HFF-Myc (cell line): ENCODE data around the gene RBBP4.

Experiments used
- DNase-seq: peaks from one replicate; pipeline ENCODE4 v3.0.0-alpha.2; 2011; ENCODE audit warnings: low read depth; ENCODE audit errors: extremely low read depth
- H3K4me3 ChIP-seq: replicated peaks from 2 replicates; pipeline ENCODE4 v1.5.1; 2011; ENCODE audit warnings: low read depth, mild to moderate bottlenecking, control low read depth, low read length
- TF ChIP-seq, protein P1 (sequence below): IDR thresholded peaks from 2 replicates; pipeline ENCODE4 v1.5.1; 2012; ENCODE audit warnings: mild to moderate bottlenecking, low read depth, low read length, control low read depth; ENCODE audit errors: missing control alignments

The RBBP4 gene

DNA sequence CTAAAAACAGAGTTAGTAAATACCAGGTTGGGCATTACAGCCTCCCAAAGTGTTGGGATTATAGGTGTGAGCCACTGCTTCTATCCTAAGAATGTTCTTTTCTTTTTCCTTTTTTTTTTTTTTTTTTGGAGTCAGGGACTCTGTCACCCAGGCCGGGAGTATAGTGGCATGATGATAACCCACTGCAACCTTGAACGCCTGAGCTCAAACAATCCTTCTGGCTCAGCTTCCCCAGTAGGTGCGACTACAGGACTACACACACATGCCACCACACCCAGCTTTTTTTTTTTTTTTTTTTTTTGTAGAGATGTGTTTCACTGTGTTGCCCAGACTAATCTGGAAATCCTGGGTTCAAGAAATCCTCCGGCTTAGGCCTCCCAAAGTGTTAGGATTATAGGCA, 6.6 kb upstream of the RBBP4 start:
- TF ChIP-seq, protein P1, sequence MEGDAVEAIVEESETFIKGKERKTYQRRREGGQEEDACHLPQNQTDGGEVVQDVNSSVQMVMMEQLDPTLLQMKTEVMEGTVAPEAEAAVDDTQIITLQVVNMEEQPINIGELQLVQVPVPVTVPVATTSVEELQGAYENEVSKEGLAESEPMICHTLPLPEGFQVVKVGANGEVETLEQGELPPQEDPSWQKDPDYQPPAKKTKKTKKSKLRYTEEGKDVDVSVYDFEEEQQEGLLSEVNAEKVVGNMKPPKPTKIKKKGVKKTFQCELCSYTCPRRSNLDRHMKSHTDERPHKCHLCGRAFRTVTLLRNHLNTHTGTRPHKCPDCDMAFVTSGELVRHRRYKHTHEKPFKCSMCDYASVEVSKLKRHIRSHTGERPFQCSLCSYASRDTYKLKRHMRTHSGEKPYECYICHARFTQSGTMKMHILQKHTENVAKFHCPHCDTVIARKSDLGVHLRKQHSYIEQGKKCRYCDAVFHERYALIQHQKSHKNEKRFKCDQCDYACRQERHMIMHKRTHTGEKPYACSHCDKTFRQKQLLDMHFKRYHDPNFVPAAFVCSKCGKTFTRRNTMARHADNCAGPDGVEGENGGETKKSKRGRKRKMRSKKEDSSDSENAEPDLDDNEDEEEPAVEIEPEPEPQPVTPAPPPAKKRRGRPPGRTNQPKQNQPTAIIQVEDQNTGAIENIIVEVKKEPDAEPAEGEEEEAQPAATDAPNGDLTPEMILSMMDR: no peak
- no peak for DNase-seq
- no peak overlapping the region for H3K4me3 ChIP-seq

DNA sequence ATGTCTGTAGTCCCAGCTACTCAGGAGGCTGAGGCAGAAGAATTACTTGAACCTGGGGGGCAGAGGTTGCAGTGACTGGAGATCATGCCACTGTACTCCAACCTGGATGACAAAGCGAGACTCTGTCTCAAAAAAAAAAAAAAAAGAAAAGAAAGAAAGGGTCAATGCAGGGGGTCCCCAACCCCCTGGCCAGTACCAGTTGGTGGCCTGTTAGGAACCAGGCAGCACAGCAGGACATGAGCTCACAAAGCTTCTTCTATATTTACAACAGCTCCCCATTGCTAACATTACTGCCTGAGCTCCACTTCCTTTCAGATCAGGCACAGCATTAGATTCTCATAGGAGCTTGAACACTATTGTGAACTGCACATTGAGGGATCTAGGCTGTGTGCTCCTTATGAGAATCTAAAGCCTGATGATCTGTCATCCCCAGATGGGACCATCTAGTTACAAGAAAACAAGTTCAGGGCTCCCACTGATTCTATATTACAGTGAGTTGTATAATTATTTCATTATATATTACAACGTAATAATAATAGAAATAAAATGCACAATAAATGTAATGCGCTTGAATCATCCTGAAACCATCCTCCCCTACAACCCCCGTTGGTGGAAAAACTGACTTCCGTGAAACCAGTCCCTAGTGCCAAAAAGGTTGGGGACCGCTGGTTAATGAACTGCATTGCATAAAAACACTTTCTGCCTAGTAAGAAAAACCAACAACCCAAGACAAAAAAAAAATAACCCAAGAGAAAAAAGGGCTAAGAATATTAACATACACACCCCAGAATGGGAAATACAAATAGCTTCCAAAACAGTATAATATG, 3.5 kb upstream of the RBBP4 start:
- no peak overlapping the region for H3K4me3 ChIP-seq
- TF ChIP-seq, protein P1: no peak
- no peak for DNase-seq

DNA sequence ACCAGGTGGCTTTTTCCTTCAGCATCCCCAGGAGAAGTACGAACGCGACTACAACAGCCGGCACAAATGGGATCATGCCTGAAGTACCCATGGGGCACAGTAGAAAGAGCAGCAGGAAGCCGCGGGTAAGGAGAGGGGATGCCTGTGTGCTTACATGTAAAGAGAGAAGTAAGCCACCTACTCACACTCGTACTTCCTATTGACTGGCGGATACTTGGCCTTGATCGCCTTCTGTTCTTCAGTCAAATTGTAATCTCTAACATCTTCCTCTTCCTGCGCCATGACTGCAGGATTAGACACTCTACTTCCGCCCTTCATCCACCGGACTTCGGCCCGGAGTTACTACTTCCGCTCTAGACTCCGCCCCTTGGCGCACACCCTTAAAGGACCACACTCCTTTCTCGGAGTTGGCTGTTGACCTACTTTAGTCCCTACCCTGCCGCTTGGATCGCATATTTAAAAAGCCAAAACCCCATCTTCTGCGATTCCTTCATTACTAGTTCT, 708 bp upstream of the RBBP4 start, which contains the start of gene ZBTB8OS:
ZBTB8OS (minus strand) TSS at position 303 of the 504 bp plus-strand sequence; CDS start at position 282, 21 bp downstream.
- peak; percentile 84 for DNase-seq
- peak within 1 kb of the TSS; percentile 87 for H3K4me3 ChIP-seq
- TF ChIP-seq, protein P1: no peak

DNA sequence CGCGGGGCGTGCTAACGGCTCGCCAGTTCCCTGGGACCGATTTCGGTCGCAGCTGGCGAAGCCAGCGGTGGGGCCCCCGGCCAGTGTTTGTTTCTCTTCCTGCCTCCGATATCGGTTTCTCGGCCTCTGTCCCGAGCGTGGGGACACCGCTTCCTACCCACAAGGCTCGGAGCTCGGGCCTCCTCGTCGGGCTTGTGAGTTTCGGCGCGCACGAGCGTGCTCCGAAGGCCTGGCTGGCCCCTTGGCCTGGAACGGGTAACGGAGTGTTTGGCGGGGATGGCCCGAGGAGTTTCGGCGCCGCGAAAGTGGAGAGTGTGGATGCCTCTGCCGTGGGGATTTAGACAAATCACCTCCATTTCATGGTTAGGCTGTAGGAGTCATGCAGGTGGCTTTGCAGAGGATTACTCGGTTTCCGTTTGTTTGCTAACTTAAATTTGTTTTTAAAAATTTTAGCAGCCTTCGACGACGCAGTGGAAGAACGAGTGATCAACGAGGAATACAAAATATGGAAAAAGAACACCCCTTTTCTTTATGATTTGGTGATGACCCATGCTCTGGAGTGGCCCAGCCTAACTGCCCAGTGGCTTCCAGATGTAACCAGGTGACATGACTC, 559 bp downstream of the RBBP4 start:
- H3K4me3 ChIP-seq: peak overlapping the region; percentile 87
- TF ChIP-seq, protein P1: no peak
- no peak for DNase-seq

DNA sequence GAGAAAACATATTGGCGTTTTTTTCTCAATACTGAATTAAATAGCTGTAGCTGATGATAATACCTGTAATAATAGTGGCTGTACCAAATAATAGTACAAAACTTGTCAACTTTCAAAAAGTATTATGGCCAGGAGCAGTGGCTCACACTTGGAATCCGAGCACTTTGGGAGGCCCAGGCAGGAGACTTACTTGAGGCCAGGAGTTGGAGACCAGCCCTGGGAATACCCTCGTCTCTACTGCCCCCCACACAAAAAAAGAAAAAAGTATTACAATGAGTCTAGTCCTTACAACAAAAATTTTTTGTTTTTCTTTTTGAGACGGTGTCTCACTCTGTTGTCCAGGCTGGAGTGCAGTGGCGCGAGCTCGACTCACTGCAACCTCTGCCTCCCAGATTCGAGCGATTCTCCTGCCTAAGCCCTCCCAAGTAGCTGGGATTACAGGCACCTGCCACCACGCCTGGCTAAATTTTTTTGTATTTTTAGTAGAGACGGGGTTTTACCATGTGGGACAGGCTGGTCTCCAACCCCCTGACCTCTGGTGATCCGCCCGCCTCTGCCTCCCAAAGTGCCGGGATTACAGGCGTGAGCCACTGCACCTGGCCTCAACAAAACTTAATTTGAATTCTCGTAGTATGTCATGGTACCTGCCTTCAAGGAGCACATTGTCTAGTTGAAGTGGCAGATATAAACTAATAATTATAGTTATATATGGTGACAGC, 1.4 kb downstream of the RBBP4 start:
- no peak for DNase-seq
- peak overlapping the region; percentile 87 for H3K4me3 ChIP-seq
- TF ChIP-seq, protein P1: no peak

DNA sequence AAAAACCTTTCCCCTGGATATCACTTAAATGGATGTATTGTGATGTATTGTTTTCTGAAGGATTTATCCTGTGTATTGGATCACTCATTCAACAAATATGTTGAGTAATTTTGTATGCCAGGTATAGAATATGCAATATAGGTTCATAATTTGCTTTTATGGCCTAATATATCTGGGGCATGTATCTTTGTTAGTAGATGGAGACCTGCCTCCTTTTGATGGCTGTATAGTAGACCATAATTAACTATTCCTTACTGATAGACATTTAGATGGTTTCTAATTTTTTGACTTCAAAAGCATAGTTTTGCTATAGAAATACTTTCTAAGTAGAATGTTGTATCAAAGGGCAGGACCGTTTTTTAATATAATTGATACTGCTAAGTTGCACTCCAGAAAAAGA, 8.6 kb downstream of the RBBP4 start:
- TF ChIP-seq, protein P1: no peak
- DNase-seq: no peak
- H3K4me3 ChIP-seq: no peak overlapping the region
